HG03460 (cell line): ENCODE results near the gene MOG.

Source experiments
- ATAC-seq: cut with Tn5 transposase; IDR thresholded peaks from one replicate; pipeline ENCODE4 v1.9.1; 2021; ENCODE audit not compliant: unreplicated experiment

The MOG gene

DNA sequence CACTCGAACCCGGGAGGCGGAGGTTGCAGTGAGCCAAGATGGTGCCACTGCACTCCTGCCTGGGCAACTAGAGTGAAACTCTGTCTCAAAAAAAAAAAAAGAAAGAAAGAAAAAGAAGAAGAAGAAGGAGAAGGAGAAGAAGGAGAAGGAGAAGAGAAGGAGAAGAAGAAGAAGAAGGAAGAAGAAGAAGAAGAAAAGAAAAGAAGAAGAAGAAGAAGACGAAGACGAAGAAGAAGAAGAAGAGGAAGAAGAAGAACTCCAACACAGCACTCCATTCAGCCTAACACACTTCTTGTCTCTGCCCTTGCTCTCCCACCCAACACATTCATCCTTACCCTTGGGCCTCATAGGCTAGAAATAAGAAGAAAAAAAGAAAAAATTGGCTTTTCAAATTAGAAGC, 17.1 kb downstream of the MOG start:
- no peak for ATAC-seq

DNA sequence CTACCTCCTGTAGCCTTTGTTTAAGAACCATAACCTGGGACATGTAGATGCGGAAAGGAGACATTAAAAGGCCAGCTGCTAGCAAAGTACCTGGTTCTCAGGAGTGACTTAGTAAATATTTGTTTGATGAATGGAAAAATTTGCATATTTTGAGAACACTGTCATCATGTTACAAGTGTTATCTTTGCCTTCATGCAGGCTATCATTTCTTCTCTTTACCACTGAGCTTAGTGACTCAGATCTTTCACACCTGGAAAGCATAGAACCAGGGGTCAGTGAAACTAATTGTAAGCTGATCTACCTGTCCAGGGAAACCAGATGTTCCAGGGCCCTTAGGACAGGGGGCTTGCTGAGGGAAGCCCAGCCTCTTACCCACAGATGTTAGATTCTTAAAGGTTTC, 18.7 kb downstream of the MOG start:
- no peak for ATAC-seq

GRCh38 chr6:29676981-29677601, 20.2 kb downstream of the MOG start:
- no peak for ATAC-seq

- ATAC-seq = no peak
These were observed 21.2 kb downstream of the MOG start for GRCh38 chr6:29678114-29678513.

DNA sequence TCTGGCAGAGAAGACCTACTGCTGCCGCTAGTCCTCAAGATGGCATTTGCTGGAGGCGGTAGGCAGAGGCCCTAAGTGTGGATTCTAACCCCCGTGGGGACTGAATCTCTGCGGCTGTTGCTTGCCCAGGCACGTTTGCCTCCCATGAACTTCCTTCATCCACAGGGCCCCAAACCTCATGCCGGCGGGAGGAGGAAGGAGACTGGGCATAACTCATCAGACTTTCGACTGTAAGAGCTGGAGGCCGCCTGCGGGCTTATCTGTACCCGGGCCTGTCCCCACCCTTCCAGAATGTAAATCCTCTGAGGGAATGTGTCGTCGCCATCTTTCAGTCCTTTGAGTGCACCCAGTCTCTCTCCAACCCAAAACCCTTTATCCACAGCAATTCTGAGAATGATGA, 23.1 kb downstream of the MOG start:
- no peak for ATAC-seq

DNA sequence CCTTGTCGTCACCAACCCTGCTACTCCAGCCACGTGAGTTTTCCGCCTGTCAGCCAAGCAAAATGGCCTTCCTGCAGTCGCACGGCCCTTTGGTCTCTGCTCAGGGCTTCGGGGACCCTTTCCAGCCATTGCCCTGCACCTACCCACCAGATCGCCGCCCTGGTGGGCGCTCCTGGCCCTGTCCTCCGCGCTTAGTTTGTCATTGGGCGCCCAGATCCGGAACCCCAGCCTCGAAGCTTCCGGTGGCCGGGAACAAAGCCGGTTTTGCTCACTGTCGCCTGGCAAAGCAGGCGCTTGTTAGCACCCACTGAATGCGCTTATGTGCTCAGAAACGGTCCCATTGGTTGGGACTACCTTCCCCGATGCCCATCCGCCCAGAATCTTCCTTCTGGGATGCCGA, 23.5 kb downstream of the MOG start:
- no peak for ATAC-seq

DNA sequence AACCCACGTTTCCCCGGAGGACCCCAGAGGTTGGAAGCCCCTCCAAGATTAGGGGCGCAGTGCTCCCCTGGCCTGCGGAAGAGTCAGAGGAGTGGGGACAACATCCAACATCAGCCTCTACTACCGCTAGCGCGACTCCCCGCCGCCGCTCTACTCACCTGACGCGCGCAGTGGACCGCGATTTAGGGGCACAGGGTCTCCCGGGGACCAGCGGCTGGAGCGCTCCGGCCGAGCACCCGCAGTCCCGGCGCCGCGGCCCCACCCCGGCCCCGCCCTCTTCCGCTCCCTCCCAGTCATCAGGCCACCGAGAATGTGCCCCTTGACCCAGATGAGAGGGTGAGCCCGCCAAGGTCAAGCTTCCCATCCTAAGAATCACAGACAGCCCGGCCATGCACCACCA, 24.0 kb downstream of the MOG start, which contains the start of gene ZFP57:
TSS of gene ZFP57 (minus strand) at position 249 of the 400 bp plus-strand sequence. CDS start 4,149 bp downstream, outside the sequence.
- ATAC-seq = no peak

GRCh38 chr6:29681811-29682210, 24.9 kb downstream of the MOG start:
- ATAC-seq = no peak

DNA sequence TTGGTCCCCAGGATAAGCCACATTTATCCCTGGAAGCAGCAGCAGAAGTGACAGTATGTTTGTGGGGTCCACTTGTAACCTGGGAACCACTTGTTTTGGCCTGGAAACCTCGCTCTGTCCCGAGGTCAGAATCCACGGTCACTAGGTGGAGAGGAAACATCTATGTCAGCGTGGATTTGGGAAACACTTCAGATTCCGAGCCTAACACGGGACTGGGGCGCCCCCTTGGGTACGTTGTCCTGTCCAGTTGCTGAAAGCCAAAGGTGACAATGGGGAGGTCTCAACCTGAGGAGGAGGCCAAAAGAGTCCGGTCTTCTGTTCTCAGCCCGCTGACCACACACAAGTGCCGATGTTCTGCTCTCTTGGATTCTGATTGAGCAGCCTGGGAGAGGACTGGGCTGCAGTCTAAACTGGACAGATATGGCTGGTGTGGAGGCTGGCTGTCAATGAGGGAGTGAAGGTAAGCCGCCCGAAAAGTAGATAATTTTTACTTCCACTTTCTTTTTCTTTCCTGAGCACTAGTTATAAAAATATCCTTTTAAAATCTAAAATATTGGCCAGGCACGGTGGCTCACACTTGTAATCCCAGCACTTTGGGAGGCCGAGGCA, 28.9 kb downstream of the MOG start:
- ATAC-seq = no peak

DNA sequence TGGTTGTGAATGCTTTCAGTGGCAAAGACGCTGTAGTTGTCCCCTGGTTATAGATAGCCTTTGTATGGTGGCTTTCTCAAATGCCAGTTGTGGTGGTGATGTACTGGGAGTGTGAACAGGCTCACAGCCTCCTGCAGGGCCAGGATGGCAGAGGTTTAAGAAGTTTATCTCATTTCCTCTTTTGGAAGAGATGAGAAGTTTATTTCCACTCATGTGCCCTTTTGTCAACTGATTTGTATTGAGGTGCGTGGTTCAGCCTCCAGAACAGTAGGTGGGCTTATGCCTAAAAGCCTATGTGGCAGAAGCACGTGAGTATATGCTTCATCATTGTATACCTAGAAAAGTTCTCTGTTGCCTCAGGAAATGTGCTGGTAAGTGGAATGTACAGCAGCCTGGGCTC, 37.7 kb downstream of the MOG start:
- ATAC-seq = no peak

- no peak for ATAC-seq
These were observed 39.5 kb downstream of the MOG start for GRCh38 chr6:29696147-29697125.

DNA sequence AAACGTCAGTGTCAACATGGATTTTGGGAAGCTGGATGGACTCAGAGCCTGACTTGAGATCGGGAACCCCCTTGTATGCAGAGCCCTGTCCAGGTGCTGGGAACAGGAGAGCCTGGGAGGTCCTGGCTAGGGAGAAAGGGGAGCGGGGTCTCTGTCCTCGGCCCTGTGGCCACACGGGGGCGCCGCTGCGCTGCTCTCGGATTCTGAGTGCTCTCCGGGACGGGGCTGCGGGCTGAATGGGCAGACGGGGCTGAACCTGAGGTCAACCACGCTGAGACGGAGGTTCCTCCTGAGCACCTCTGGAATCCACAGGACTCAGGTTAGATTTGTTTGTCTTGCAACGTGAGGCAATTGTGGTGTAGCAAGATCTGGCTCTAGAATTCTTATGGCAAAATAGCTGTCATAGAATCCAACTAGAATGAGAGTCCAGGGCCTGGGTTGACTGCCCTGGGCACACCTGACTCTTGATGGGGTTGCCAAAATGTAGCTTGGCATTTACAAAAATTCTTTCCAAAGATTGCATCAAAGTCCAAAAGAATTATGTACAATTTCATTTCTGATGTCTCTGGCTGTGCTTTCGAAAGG, 45.7 kb downstream of the MOG start:
- no peak for ATAC-seq

- ATAC-seq = no peak
These were observed 48.7 kb downstream of the MOG start for GRCh38 chr6:29705389-29706231.

- ATAC-seq = peak; percentile 44
These were observed 51.7 kb downstream of the MOG start for GRCh38 chr6:29708432-29709179.

- ATAC-seq = peak; percentile 30
These were observed 52.3 kb downstream of the MOG start for GRCh38 chr6:29709188-29709587.

- ATAC-seq = no peak
These were observed 53.5 kb downstream of the MOG start for GRCh38 chr6:29710281-29710941.

DNA sequence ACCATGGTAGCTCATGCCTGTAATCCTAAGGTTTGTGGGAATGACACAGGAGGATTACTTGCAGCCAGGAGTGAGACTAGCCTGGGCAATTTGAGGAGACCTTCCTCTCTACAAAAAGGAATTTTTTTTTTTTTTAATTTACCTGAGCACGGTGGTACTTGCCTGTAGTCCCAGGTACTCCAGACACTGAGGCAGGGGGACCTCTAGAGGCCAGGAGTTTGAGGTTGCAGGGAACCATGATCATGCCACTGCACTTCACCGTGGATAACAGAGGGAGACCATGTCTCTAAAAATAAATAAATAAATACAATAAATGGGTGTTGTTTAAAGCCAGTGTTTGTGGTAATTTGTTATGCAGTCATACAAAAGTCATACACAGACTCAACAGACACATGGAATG, 64.0 kb downstream of the MOG start:
- no peak for ATAC-seq
